Gastrocnemius medialis (tissue), 4 donors: ENCODE measurements around the gene LUZP2.

Experiments used
- CTCF ChIP-seq, 5 experiments: fragments of 450-650 bp in 3 of 5; fragments of 200-600 bp in 2 of 5; sonication (generic) in 2 of 5; IDR thresholded peaks in 4 of 5; conservative IDR thresholded peaks in 1 of 5; 1 replicate in 4 of 5; 2 replicates in 1 of 5; pipeline ENCODE4 v1.5.1; 2016 to 2019; ENCODE audit warnings: antibody characterized with exemption in 5 of 5, mild to moderate bottlenecking in 3 of 5, moderate library complexity in 3 of 5
- POLR2A ChIP-seq, 2 donors: fragments of 450-650 bp; IDR thresholded peaks; one replicate each; pipeline ENCODE4 v1.6.1; 2017; ENCODE audit warnings: antibody characterized with exemption in 2 of 2, mild to moderate bottlenecking in 2 of 2, moderate library complexity in 2 of 2

DNA sequence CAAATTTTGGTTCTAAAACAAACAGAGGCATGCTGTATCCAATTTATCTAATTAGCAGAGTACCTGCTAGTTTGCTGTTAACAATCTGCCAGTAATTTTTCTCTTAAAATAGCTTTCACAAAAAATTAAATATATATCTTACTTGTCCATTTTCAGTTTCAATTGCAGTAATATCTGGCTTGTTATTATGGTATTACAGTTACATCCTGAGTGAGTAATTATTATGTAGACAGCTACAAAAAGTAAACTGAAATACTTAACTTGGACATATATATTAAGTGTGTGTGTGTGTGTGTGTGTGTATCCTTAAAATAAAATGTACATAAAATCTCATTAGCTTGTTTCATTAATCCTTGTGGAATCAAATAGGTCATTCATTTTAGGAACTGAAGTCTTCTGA, 148.7 kb downstream of the LUZP2 start:
- TF ChIP-seq POLR2A (IDR thresholded peaks at IDR 0.05): no peak
- TF ChIP-seq CTCF (IDR thresholded peaks at IDR 0.05 in 4 of 5, conservative IDR thresholded peaks at IDR 0.05 in 1 of 5): no peak
